Measurements from ENCODE around the gene GCLM.
"Not testable (repeated sequence)": the region's sequence is repeated elsewhere in the genome, so short reads cannot be mapped to it uniquely, and the experiment has no call there.

The GCLM gene

GRCh38 chr1:93877529-93877928 lies 31.7 kb downstream of the GCLM start:
- Histone ChIP-seq H3K4me3 (peak overlapping the region; percentile 91; the same call in 1 of the 2 replicates), H3K36me3 (replicated peaks) (peaks cover 45% of the 10 kb centered on the region), H3K27me3 (ENCODE audit: low read depth) (no peaks in the 10 kb centered on the region), H3K9me3 (no peaks in the 10 kb centered on the region), H3K4me1 (peaks cover 10% of the 10 kb centered on the region)
- in situ Hi-C loops (cut with MboI; ENCODE audit: low sequenced_read_pairs) = no loop called here
- no peak for DNase-seq (ENCODE audit: low spot score in 2 of 2)

GRCh38 chr1:93876244-93876643 lies 33.0 kb downstream of the GCLM start:
- H3K27me3 ChIP-seq (ENCODE audit: low read depth) = no peaks in the 10 kb centered on the region
- in situ Hi-C loops (cut with MboI; ENCODE audit: low sequenced_read_pairs) = no loop called here
- H3K4me1 ChIP-seq = peaks cover 10% of the 10 kb centered on the region
- H3K36me3 ChIP-seq (replicated peaks) = peaks cover 58% of the 10 kb centered on the region
- DNase-seq (ENCODE audit: low spot score in 2 of 2) = no peak
- no peaks in the 10 kb centered on the region for H3K9me3 ChIP-seq
- no peak overlapping the region for H3K4me3 ChIP-seq

GRCh38 chr1:93874025-93874651 lies 35.1 kb downstream of the GCLM start:
- Histone ChIP-seq H3K9me3 (no peaks in the 10 kb centered on the region), H3K4me3 (no peak overlapping the region), H3K4me1 (peaks cover 7% of the 10 kb centered on the region), H3K27me3 (ENCODE audit: low read depth) (no peaks in the 10 kb centered on the region), H3K36me3 (replicated peaks) (peaks cover 79% of the 10 kb centered on the region)
- no peak for DNase-seq (ENCODE audit: low spot score in 2 of 2)
- in situ Hi-C loops (cut with MboI; ENCODE audit: low sequenced_read_pairs) = no loop called here

- DNase-seq (ENCODE audit: low spot score in 2 of 2) = no peak
- in situ Hi-C loops (cut with MboI; ENCODE audit: low sequenced_read_pairs) = no loop called here
- H3K4me1 ChIP-seq = peaks cover 2% of the 10 kb centered on the region
- H3K4me3 ChIP-seq = no peak overlapping the region
- H3K27me3 ChIP-seq (ENCODE audit: low read depth) = no peaks in the 10 kb centered on the region
- H3K9me3 ChIP-seq = no peaks in the 10 kb centered on the region
- H3K36me3 ChIP-seq (replicated peaks) = peaks cover 80% of the 10 kb centered on the region
Measured at GRCh38 chr1:93871366-93871765, 37.9 kb downstream of the GCLM start.

GRCh38 chr1:93869653-93870052 lies 39.6 kb downstream of the GCLM start:
- H3K4me3 ChIP-seq = no peak overlapping the region
- H3K27me3 ChIP-seq (ENCODE audit: low read depth) = no peaks in the 10 kb centered on the region
- DNase-seq (ENCODE audit: low spot score in 2 of 2) = no peak
- no peaks in the 10 kb centered on the region for H3K9me3 ChIP-seq
- in situ Hi-C loops (cut with MboI; ENCODE audit: low sequenced_read_pairs) = no loop called here
- peaks cover 9% of the 10 kb centered on the region; the same call in 1 of the 2 replicates for H3K4me1 ChIP-seq
- H3K36me3 ChIP-seq (replicated peaks) = peaks cover 68% of the 10 kb centered on the region

- H3K4me1 ChIP-seq; H3K27me3 ChIP-seq (ENCODE audit: low read depth); H3K9me3 ChIP-seq; in situ Hi-C loops (cut with MboI; ENCODE audit: low sequenced_read_pairs); H3K4me3 ChIP-seq; DNase-seq (ENCODE audit: low spot score in 2 of 2): not testable (repeated sequence)
- peaks cover 56% of the 10 kb centered on the region for H3K36me3 ChIP-seq (replicated peaks)
Measured at GRCh38 chr1:93868492-93868891, 40.7 kb downstream of the GCLM start.

- peaks cover 27% of the 10 kb centered on the region for H3K36me3 ChIP-seq (replicated peaks)
- no peak overlapping the region for H3K4me3 ChIP-seq
- no peaks in the 10 kb centered on the region for H3K9me3 ChIP-seq
- peak; percentile 16 to 39 for DNase-seq (ENCODE audit: low spot score in 2 of 2)
- in situ Hi-C loops (cut with MboI; ENCODE audit: low sequenced_read_pairs) = no loop called here
- H3K27me3 ChIP-seq (ENCODE audit: low read depth) = no peaks in the 10 kb centered on the region; the same call in 1 of the 2 replicates
- H3K4me1 ChIP-seq = peaks cover 9% of the 10 kb centered on the region; the same call in 1 of the 2 replicates
Measured at GRCh38 chr1:93865253-93865652, 44.0 kb downstream of the GCLM start.

- no peaks in the 10 kb centered on the region; the same call in 1 of the 2 replicates for H3K27me3 ChIP-seq (ENCODE audit: low read depth)
- peaks cover 9% of the 10 kb centered on the region; the same call in 1 of the 2 replicates for H3K4me1 ChIP-seq
- H3K36me3 ChIP-seq (replicated peaks) = peaks cover 16% of the 10 kb centered on the region
- in situ Hi-C loops (cut with MboI; ENCODE audit: low sequenced_read_pairs) = no loop called here
- H3K4me3 ChIP-seq = no peak overlapping the region
- no peak for DNase-seq (ENCODE audit: low spot score in 2 of 2)
- no peaks in the 10 kb centered on the region for H3K9me3 ChIP-seq
Measured at GRCh38 chr1:93864175-93864574, 45.1 kb downstream of the GCLM start.

- in situ Hi-C loops (cut with MboI; ENCODE audit: low sequenced_read_pairs) = not testable (repeated sequence)
Measured at GRCh38 chr1:93857653-93858052, 51.6 kb downstream of the GCLM start.

GRCh38 chr1:93855983-93856382 lies 53.2 kb downstream of the GCLM start:
- H3K4me1 ChIP-seq; in situ Hi-C loops (cut with MboI; ENCODE audit: low sequenced_read_pairs); H3K36me3 ChIP-seq (replicated peaks); H3K9me3 ChIP-seq; H3K4me3 ChIP-seq; DNase-seq (ENCODE audit: low spot score in 2 of 2); H3K27me3 ChIP-seq (ENCODE audit: low read depth): not testable (repeated sequence)

More at GRCh38 chr1:93857653-93858052, 51.6 kb downstream of the GCLM start:
- not testable (repeated sequence) for H3K4me1 ChIP-seq; DNase-seq (ENCODE audit: low spot score in 2 of 2); H3K9me3 ChIP-seq; H3K36me3 ChIP-seq (replicated peaks); H3K4me3 ChIP-seq; H3K27me3 ChIP-seq (ENCODE audit: low read depth)

GRCh38 chr1:93853940-93854339 lies 55.3 kb downstream of the GCLM start:
- Histone ChIP-seq H3K4me1 (no peaks in the 10 kb centered on the region), H3K27me3 (ENCODE audit: low read depth) (peaks cover 6% of the 10 kb centered on the region; the same call in 1 of the 2 replicates), H3K9me3 (no peaks in the 10 kb centered on the region; the same call in 1 of the 2 replicates), H3K4me3 (no peak overlapping the region), H3K36me3 (replicated peaks) (no peaks in the 10 kb centered on the region)
- no peak for DNase-seq (ENCODE audit: low spot score in 2 of 2)
- in situ Hi-C loops (cut with MboI; ENCODE audit: low sequenced_read_pairs) = no loop called here

GRCh38 chr1:93851878-93852277 lies 57.4 kb downstream of the GCLM start:
- H3K27me3 ChIP-seq (ENCODE audit: low read depth) = peaks cover 6% of the 10 kb centered on the region; the same call in 1 of the 2 replicates
- in situ Hi-C loops (cut with MboI; ENCODE audit: low sequenced_read_pairs) = no loop called here
- H3K4me3 ChIP-seq = no peak overlapping the region
- H3K9me3 ChIP-seq = no peaks in the 10 kb centered on the region; the same call in 1 of the 2 replicates
- no peaks in the 10 kb centered on the region; the same call in 1 of the 2 replicates for H3K4me1 ChIP-seq
- no peaks in the 10 kb centered on the region for H3K36me3 ChIP-seq (replicated peaks)
- DNase-seq (ENCODE audit: low spot score in 2 of 2) = no peak

GRCh38 chr1:93851327-93851712 lies 57.9 kb downstream of the GCLM start:
- H3K4me3 ChIP-seq = no peak overlapping the region
- H3K36me3 ChIP-seq (replicated peaks) = no peaks in the 10 kb centered on the region
- in situ Hi-C loops (cut with MboI; ENCODE audit: low sequenced_read_pairs) = no loop called here
- no peaks in the 10 kb centered on the region; the same call in 1 of the 2 replicates for H3K9me3 ChIP-seq
- DNase-seq (ENCODE audit: low spot score in 2 of 2) = no peak
- peaks cover 6% of the 10 kb centered on the region; the same call in 1 of the 2 replicates for H3K27me3 ChIP-seq (ENCODE audit: low read depth)
- no peaks in the 10 kb centered on the region; the same call in 1 of the 2 replicates for H3K4me1 ChIP-seq

- H3K4me1 ChIP-seq; H3K9me3 ChIP-seq; H3K4me3 ChIP-seq; H3K27me3 ChIP-seq (ENCODE audit: low read depth); in situ Hi-C loops (cut with MboI; ENCODE audit: low sequenced_read_pairs); H3K36me3 ChIP-seq (replicated peaks): not testable (repeated sequence)
- peak; percentile 27 to 79 for DNase-seq (ENCODE audit: low spot score in 2 of 2)
Measured at GRCh38 chr1:93850687-93851326, 58.4 kb downstream of the GCLM start.

All from HAP-1 (cell line).